GM18517 (cell line): ENCODE measurements around the gene COL18A1.

ENCODE experiments used
- ATAC-seq: cut with Tn5 transposase; IDR thresholded peaks from one replicate; pipeline ENCODE4 v1.9.1; 2021; ENCODE audit warnings: mild to moderate bottlenecking, moderate library complexity; ENCODE audit not compliant: unreplicated experiment

COL18A1 gene

GRCh38 chr21:45487891-45488600 is 83.1 kb downstream of the COL18A1 start:
- ATAC-seq, result no peak

DNA sequence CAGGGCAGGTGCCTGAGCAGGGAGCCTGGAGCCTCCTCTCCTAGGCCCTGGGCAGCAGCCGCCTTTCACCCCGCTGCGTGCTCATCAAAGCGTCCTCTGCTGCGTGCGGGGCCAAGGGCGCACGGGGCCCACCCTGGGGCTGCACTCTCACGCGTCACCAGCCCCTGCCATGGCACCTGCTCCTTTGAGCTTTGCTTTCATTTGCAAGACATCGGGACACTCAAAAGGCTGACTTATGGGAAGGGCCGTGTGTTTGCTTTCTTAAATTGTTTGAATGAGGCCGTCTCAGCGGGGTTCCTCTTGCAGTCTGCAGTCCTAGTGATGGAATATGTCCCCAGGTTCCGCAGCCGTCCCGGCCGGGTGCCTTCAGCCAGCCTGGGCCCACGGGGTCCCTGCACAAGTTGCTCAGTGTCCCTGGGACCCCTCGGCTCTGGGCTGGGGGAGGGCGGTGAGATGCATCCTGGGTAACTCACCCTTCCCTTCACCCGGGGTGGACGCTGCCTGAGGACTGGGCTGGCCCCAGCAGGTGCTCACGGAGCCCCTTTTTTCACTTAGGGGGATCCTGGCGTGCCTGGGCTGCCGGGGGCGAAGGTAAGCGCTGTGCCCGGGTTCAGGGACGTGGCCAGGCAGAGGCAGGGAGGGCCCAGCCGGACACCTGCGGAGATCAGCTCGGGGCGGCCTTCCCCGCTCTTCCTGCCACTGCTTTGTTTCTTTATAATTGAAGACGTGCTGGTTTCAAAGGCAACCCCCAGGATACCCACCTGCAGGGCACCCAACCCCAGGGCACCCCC is 84.2 kb downstream of the COL18A1 start:
- ATAC-seq, result no peak

DNA sequence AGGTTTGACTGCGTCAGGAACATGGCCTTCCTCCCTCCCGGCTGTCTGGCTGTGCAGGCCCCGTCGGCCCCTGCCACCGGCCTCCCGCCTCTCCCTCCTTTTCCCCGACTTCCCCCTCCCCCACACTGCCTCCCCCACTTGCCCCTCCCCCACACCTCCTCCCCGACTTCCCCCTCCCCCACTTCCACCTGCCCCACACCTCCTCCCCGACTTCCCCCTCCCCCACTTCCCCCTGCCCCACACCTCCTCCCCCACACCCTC is 84.7 kb downstream of the COL18A1 start:
- no peak for ATAC-seq

DNA sequence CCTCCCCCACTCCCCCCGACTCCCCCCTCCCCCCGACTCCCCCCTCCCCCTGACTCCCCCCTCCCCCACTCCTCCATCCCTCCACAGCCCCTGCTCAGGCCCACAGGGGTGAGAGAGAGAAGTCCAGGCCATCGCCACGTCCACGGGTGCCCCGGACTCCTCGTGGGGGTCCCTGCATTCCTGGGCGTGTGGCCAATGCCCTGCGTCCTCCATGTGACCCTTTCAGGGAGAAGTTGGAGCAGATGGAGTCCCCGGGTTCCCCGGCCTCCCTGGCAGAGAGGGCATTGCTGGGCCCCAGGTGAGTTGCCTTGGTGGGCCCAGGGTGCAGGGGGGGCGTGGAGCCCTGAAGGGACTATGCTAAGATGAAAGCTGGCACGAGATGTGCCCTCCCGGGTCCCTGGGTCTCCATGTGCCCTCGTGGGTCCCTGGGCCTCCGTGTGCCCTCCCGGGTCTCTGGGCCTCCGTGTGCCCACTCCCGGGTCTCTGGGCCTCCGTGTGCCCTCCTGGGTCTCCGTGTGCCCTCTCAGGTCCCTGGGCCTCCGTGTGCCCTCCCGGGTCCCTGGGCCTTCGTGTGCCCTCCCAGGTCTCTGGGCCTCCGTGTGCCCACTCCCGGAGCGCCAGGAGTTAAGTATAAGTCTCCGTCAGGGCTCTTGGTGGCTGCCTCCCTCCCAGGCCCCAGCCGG is 85.2 kb downstream of the COL18A1 start:
- ATAC-seq, result no peak

DNA sequence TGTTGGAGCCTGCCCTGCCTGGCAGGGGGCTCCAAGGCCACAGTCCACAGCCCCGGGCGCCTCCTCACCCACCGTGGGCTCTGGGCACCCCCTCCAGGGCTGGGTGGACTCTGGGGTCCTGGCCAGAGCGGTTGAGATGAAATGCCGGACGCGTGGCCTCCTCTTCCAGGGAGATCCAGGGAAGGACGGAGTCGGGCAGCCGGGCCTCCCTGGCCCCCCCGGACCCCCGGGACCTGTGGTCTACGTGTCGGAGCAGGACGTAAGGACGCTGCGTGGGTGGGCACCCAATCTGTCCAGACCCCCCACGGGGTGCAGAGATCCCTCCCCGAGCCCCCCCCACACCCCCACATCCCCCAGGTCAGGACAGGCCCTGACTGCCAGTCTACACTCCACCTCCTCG is 86.1 kb downstream of the COL18A1 start:
- ATAC-seq, result no peak

DNA sequence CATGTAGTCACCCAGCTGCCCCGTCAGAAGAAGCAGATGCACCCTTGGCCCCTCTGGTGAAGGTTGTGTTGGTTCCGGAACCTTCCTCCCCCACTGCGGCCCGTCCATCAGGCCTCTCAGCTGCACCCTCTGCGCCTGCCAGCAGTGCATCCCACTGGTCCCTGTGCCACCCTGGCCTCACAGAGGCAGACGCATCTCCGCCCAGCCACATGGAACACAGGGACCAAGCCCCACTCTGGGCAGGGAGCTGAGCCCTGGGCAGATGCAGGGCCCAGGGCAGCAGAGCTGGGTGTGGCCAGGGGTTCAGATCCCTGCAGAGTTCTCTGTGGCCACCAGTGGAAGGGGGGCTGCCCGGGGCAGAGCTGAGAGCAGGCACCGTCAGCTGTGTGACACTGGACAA is 86.7 kb downstream of the COL18A1 start:
- no peak for ATAC-seq

GRCh38 chr21:45492765-45493164 is 87.8 kb downstream of the COL18A1 start:
- ATAC-seq, result no peak

DNA sequence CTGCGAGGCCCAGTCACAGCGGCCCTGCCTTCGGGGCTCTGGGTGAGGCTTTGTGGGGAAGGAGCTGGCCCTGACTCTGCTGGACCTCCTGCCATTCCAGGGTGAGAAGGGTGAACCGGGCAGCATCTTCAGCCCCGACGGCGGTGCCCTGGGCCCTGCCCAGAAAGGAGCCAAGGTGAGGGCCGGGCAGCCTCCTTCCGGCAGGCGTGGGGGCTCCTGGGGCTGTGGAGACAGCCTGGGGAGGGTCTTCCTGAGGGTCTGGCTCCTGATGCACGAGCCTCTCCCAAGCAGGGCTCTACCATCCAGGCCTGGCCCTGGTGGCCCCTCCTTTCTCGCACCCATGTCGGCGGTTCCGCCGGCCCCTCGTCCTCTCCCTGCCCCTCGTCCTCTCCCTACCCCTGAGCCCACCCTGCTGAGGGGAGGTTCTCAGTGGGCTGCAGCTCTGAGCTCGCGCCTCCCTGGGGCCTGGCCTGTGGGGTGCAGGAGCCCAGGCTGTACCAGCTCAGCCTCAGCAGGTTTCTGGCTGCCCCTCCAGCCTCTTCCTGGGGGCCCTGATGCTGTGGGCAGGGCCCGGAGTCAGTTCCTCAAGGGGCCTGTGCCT is 88.5 kb downstream of the COL18A1 start:
- ATAC-seq, result no peak

GRCh38 chr21:45494135-45494850 is 89.3 kb downstream of the COL18A1 start:
- no peak for ATAC-seq

- ATAC-seq, result no peak
Observed at GRCh38 chr21:45494851-45495680, 90.1 kb downstream of the COL18A1 start.

DNA sequence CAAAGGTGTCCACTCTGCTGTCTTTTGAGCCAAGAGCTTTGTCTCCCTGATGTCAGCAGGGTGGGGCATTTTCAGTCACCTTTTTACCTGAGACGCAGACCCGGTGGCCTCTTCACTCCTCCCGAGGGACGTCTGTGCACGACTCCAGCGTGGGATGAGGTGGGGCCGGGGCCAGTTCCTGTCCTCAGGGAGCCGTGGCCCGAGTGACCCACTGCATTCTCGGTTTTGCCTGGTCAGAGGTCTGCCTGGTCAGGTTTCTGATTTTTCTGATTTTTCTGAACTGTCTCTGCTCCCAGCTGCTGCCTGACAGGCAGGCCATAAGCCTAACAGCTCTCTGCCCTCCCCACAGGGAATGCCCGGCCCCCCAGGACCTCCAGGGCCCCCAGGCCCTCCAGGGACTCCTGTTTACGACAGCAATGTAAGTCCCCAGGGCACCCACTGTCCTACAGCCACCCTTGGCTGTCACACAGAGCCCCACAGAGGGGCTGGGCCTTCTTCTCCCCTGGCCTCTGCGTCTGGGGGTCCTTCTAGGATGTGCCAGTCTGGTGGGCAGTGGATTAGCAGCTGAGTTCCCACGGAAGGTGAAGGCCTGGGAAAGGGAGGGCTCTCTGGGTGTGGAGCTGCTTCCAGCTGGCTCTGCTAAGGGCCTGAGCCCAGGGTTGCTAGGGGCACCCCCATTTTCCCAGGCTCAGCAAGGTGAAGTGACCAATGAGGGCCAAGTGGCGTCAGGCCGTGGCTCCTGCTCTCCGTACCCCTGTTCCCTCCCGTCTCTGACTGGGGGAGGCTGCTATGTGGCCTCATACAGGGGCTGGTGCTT is 91.4 kb downstream of the COL18A1 start:
- no peak for ATAC-seq

GRCh38 chr21:45496968-45497845 is 92.2 kb downstream of the COL18A1 start:
- ATAC-seq, result no peak

DNA sequence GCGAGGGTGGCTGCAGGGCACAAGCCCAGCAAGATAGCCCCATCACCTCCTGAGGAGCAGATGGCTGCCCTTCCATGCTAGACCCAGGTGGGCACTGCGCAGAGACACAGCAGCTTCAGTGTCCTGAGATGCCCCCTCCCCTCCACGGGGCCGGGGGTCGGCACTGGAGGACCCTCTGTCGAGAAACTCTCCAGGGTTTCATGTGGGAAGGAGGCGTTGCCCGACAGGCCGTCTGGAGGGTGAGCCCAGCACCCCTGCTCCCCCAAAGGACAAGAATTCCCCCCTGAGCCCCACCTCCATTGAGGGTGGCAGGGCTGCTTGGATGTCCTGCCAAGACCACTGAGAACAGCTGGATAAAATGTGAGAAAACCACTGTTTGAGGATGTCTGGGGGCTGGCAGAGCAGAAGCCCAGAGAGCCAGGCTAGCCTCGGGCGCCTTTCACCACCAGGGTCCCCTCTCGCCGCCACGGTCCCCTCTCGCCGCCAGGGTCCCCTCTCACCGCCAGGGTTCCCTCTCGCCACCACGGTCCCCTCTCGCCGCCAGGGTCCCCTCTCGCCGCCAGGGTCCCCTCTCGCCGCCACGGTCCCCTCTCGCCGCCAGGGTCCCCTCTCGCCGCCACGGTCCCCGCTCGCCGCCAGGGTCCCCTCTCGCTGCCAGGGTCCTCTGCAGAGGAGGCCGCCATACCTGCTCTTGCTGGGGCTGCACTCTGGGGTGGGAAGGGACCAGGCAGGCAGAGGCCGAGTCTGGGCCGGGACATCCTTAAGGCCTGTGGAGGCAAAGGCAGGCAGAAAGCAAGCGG is 93.1 kb downstream of the COL18A1 start:
- no peak for ATAC-seq

GRCh38 chr21:45498646-45499000 is 93.7 kb downstream of the COL18A1 start:
- ATAC-seq, result no peak

- no peak for ATAC-seq
Observed at GRCh38 chr21:45499201-45499750, 94.3 kb downstream of the COL18A1 start.

- ATAC-seq, result no peak
Observed at GRCh38 chr21:45499970-45500577, 95.1 kb downstream of the COL18A1 start.
